Mammary epithelial cell (primary cell): ENCODE results near the gene CLTRN.

Experiments
- EZH2 ChIP-seq: IDR thresholded peaks from 2 replicates; pipeline ENCODE4 v1.6.1; 2012; ENCODE audit warnings: low read length, inconsistent platforms, borderline replicate concordance
- TF ChIP-seq, protein P1 (sequence below), 2 donors: IDR thresholded peaks in 1 of 2; conservative IDR thresholded peaks in 1 of 2; 2 replicates each; pipeline ENCODE4 v1.5.1; 2011 to 2012; ENCODE audit warnings: inconsistent platforms in 2 of 2, low read length in 2 of 2, mild to moderate bottlenecking in 2 of 2, control low read depth in 1 of 2, low read depth in 1 of 2; ENCODE audit not compliant: insufficient read depth in 1 of 2; ENCODE audit errors: extremely low read depth in 1 of 2

DNA sequence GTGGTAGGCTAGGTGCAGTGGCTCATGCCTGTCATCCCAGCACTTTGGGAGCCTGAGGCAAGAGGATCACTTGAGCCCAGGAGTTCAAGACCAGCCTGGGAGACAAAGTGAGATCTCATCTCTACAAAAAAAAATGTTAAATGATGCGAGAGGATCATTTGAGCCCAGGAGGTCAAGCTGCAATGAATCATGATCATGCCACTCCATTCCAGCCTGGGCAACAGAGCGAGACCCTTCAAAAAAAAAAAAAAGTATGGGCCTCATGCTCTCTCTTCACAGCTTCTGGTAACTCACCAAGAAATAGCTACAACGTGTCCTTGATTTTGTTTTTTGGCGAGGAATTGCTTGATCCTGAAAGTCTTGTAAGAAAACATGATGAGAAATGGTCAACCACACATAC, 65.1 kb downstream of the CLTRN start:
- TF ChIP-seq, protein P1, sequence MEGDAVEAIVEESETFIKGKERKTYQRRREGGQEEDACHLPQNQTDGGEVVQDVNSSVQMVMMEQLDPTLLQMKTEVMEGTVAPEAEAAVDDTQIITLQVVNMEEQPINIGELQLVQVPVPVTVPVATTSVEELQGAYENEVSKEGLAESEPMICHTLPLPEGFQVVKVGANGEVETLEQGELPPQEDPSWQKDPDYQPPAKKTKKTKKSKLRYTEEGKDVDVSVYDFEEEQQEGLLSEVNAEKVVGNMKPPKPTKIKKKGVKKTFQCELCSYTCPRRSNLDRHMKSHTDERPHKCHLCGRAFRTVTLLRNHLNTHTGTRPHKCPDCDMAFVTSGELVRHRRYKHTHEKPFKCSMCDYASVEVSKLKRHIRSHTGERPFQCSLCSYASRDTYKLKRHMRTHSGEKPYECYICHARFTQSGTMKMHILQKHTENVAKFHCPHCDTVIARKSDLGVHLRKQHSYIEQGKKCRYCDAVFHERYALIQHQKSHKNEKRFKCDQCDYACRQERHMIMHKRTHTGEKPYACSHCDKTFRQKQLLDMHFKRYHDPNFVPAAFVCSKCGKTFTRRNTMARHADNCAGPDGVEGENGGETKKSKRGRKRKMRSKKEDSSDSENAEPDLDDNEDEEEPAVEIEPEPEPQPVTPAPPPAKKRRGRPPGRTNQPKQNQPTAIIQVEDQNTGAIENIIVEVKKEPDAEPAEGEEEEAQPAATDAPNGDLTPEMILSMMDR (conservative IDR thresholded peaks at IDR 0.05 in 1 of 2, IDR thresholded peaks at IDR 0.05 in 1 of 2; ENCODE audit: extremely low read depth in 1 of 2, insufficient read depth in 1 of 2, low read depth in 1 of 2, low read length in 2 of 2), result no peak
- TF ChIP-seq EZH2, result no peak
